ENCODE measurements around the gene CEP170. TPM values are rescaled to one million over a fixed set of nuclear protein-coding genes. Genes with fewer than 3 reads are reported as not detected.
"Not testable (repeated sequence)": the region's sequence is repeated elsewhere in the genome, so short reads cannot be mapped to it uniquely, and the experiment has no call there.

CEP170 gene
- total RNA-seq, 1 donor from 2014 or later: 51.3 TPM

DNA sequence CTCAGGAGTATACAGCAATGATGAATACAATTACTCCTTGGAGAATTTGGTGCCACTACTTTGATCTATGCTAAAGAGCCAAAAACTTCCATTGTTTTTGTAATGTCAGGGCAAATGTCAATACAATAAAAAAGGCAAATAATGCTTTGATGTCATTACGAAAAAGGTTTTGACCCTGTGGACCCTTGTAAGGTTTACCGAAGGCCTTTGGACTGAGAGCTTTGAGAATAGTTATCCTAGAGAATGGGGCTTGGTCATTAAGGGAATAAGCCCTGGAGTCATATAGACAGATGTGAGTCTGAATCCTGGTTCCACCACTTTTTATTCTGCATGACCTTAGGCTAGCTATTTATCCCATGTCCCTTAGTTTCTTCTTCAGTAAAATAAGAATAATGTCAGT, 27.5 kb downstream of the CEP170 start:
- TF ChIP-seq, protein P1, sequence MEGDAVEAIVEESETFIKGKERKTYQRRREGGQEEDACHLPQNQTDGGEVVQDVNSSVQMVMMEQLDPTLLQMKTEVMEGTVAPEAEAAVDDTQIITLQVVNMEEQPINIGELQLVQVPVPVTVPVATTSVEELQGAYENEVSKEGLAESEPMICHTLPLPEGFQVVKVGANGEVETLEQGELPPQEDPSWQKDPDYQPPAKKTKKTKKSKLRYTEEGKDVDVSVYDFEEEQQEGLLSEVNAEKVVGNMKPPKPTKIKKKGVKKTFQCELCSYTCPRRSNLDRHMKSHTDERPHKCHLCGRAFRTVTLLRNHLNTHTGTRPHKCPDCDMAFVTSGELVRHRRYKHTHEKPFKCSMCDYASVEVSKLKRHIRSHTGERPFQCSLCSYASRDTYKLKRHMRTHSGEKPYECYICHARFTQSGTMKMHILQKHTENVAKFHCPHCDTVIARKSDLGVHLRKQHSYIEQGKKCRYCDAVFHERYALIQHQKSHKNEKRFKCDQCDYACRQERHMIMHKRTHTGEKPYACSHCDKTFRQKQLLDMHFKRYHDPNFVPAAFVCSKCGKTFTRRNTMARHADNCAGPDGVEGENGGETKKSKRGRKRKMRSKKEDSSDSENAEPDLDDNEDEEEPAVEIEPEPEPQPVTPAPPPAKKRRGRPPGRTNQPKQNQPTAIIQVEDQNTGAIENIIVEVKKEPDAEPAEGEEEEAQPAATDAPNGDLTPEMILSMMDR (IDR thresholded peaks at IDR 0.05; ENCODE audit: borderline replicate concordance): no peak
- no peak overlapping the region for H3K4me3 ChIP-seq
- H3K27me3 ChIP-seq (ENCODE audit: low read depth): no peaks in the 10 kb centered on the region
- peaks cover 33% of the 10 kb centered on the region for H3K36me3 ChIP-seq
- peaks cover 35% of the 10 kb centered on the region for H3K9me3 ChIP-seq (replicated peaks)
- no peak for DNase-seq
- H3K27ac ChIP-seq (replicated peaks): no peak overlapping the region
- peaks cover 40% of the 10 kb centered on the region for H3K4me1 ChIP-seq
- intact Hi-C loops (cut with micrococcal nuclease): no loop called here

DNA sequence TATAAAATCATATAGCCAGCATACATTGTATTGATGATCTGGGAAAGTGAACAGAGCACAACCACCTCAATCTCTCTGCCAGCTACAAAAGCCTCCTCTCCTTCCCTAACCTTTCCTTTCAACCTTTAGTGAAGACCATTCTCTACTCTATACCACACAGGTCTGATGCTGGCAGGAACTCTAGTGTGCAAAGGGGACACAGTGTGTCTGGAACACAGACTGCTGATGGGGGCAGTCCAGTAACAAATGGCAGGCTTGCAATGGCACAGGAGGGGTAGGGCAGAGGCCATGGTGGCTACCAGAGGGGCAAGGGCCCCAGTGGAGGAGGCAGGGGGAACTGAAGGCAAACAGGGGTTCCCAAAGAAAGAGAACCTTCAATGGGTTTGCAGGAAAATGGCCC, 37.0 kb downstream of the CEP170 start:
- no peak for DNase-seq
- TF ChIP-seq, protein P1 (IDR thresholded peaks at IDR 0.05; ENCODE audit: borderline replicate concordance): no peak
- Histone ChIP-seq H3K9me3 (replicated peaks) (no peaks in the 10 kb centered on the region), H3K4me1 (peaks cover 35% of the 10 kb centered on the region), H3K36me3 (peaks cover 39% of the 10 kb centered on the region), H3K27me3 (ENCODE audit: low read depth) (no peaks in the 10 kb centered on the region), H3K4me3 (no peak overlapping the region), H3K27ac (replicated peaks) (no peak overlapping the region)
- intact Hi-C loops (cut with micrococcal nuclease): no loop called here

DNA sequence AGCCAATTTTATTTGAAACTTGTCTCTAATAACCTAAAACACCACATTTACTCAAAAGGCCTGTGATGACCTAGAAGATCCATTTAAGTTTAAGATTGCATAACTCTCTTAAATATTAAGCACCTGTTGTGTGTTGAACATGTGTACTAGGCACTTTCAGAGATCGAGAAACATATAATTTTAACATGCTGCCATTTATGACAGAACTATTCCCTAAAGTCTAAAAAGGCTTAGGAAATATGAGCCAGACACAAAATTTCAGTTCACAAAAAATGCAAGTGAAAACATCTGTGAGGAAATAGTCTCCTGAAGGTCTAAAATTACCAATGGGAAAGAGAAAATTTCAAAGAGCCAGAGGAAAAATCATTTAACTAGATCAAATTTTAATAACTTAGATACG, 37.7 kb downstream of the CEP170 start:
- TF ChIP-seq, protein P1 (IDR thresholded peaks at IDR 0.05; ENCODE audit: borderline replicate concordance): no peak
- peaks cover 32% of the 10 kb centered on the region for H3K36me3 ChIP-seq
- intact Hi-C loops (cut with micrococcal nuclease): no loop called here
- H3K27me3 ChIP-seq (ENCODE audit: low read depth): no peaks in the 10 kb centered on the region
- DNase-seq: no peak
- no peak overlapping the region for H3K4me3 ChIP-seq
- no peak overlapping the region for H3K27ac ChIP-seq (replicated peaks)
- H3K4me1 ChIP-seq: peaks cover 42% of the 10 kb centered on the region
- H3K9me3 ChIP-seq (replicated peaks): no peaks in the 10 kb centered on the region

DNA sequence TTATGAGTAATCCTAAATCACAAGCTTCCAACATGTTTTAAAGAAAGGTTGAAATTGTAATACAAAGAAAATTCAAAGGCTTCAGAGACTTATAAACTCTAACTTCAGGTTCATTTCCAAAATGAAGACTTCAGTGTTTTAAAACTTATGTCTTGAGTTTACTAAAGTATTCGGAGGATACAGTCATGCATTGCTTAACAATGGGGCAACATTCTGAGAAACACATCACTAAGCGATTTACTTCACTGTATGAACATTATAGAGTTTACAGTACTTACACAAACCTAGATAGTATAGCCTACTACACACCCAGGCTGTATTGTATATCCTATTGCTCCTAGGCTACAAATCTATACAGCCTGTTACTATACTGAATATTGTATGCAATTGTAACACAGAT, 38.3 kb downstream of the CEP170 start:
- Histone ChIP-seq H3K4me3 (no peak overlapping the region), H3K9me3 (replicated peaks) (no peaks in the 10 kb centered on the region), H3K36me3 (peaks cover 26% of the 10 kb centered on the region), H3K4me1 (peaks cover 47% of the 10 kb centered on the region), H3K27ac (replicated peaks) (no peak overlapping the region), H3K27me3 (ENCODE audit: low read depth) (no peaks in the 10 kb centered on the region)
- no peak for DNase-seq
- intact Hi-C loops (cut with micrococcal nuclease): no loop called here
- TF ChIP-seq, protein P1 (IDR thresholded peaks at IDR 0.05; ENCODE audit: borderline replicate concordance): no peak

DNA sequence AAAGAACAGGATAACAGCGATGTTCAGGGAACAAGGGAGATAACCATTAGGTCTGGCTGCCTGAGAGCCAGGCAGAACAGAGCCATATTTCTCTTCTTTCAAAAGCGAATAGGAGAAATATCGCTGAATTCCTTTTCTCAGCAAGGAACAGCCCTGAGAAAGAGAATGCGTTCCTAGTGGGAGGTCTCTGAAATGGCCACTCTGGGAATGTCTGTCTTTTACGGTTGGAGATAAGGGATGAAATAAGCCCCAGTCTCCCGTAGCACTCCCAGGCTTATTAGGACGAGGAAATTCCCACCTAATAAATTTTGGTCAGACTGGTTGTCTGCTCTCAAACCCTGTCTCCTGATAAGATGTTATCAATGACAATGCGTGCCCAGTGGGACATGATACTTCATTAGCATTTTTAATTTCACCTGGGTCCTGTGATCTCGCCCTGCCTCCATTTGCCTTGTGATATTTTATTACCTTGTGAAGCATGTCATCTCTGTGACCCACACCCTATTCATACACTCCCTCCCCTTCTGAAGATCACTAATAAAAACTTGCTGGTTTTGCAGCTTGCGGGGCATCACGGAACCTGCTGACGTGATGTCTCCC, 39.7 kb downstream of the CEP170 start:
- DNase-seq; H3K27me3 ChIP-seq (ENCODE audit: low read depth); H3K4me3 ChIP-seq; H3K27ac ChIP-seq (replicated peaks); intact Hi-C loops (cut with micrococcal nuclease); H3K9me3 ChIP-seq (replicated peaks): not testable (repeated sequence)
- peaks cover 13% of the 10 kb centered on the region for H3K36me3 ChIP-seq
- peaks cover 51% of the 10 kb centered on the region for H3K4me1 ChIP-seq

DNA sequence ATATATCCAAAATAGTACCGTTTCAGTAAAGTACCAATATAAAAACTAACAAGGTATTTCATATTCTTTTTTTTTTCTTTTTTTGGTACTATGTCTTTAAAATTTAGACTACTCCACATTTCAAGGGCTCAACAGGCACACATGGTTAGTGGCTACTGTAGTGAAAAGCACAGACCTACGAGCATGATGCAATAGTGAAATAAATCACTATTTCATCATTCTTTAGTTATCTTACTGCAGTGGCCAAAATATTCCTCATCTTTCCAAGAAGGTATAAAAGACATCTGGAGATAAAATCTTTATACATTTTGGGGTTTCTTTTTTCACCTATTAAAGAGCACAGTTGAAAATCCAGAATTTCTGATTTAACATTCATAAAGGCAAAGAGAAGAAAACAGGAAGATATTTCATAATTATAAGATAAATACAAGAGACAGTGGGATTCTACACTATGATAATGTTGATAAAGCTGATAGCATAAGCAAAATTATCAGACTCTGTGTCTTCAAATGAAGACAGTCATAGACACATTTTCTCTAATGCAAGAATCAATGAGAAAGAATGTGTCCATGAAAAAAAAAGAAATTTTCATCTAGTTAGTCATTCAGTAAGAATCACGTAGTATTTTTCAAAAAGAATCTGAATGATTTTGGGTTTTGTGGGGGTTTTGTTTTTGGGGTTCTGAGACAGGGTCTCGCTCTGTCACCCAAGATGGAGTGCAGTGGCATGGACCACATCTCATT, 41.9 kb downstream of the CEP170 start:
- no peaks in the 10 kb centered on the region for H3K9me3 ChIP-seq (replicated peaks)
- intact Hi-C loops (cut with micrococcal nuclease): no loop called here
- H3K36me3 ChIP-seq: peaks cover 6% of the 10 kb centered on the region
- DNase-seq: no peak
- H3K27me3 ChIP-seq (ENCODE audit: low read depth): no peaks in the 10 kb centered on the region
- TF ChIP-seq, protein P1 (IDR thresholded peaks at IDR 0.05; ENCODE audit: borderline replicate concordance): no peak
- peaks cover 33% of the 10 kb centered on the region for H3K4me1 ChIP-seq
- H3K4me3 ChIP-seq: no peak overlapping the region
- peak overlapping the region; percentile 21 for H3K27ac ChIP-seq (replicated peaks)

DNA sequence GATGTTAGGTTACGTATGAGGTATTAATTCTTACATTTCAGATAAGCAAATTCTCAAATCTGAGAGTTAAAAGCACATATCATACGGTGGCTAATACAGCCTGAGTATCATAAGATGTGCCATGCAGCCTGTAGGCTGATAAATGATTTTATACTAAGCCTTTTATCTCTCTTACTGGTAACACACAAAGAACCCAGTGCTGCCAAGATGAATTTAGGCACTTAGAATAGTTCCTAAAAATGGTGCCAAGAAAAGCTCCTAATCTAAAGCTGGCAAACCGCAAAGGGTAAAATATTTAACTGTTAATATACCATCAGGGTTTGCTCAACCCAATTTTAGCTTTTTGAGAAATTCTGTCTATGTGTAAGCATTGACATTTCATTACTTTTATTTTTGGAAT, 43.1 kb downstream of the CEP170 start:
- intact Hi-C loops (cut with micrococcal nuclease); H3K4me3 ChIP-seq; H3K27me3 ChIP-seq (ENCODE audit: low read depth); H3K36me3 ChIP-seq; H3K9me3 ChIP-seq (replicated peaks); DNase-seq: not testable (repeated sequence)
- peak overlapping the region; percentile 21 for H3K27ac ChIP-seq (replicated peaks)
- H3K4me1 ChIP-seq: peaks cover 27% of the 10 kb centered on the region

DNA sequence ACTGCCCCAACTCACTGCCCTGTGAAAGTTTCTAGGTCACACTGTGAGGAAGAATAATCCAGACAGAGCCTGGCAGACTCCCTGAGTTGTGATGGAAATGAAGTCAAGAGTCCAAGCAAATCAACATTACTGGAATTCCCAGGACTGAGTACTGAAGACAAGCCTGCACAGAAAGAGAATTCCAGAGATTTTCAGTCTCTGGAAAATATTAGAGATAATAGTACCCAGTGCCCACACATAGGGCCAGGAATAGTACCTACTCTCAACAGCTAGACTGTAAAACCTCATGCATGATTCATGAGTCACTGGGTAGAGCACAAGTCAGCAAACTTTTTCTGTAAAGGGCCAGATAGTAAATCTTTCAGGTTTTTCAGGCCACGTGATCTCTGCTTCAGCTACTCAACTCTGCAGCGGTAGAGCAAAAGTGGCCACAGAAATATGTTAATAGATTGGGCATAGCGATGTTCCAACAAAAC, 50.0 kb downstream of the CEP170 start:
- H3K9me3 ChIP-seq (replicated peaks); H3K27me3 ChIP-seq (ENCODE audit: low read depth); intact Hi-C loops (cut with micrococcal nuclease); H3K4me3 ChIP-seq; DNase-seq: not testable (repeated sequence)
- peak overlapping the region; percentile 35 for H3K27ac ChIP-seq (replicated peaks)
- H3K36me3 ChIP-seq: peaks cover 24% of the 10 kb centered on the region
- peaks cover 22% of the 10 kb centered on the region for H3K4me1 ChIP-seq

Measured in left ventricle myocardium inferior (tissue), 1 donor.